Pulmonary artery endothelial cell (primary cell): ENCODE data around the gene MRPL24. TPM values are rescaled to one million over a fixed set of nuclear protein-coding genes. Genes with fewer than 3 reads are reported as not detected.

ENCODE experiments used
- DNase-seq: peaks from one replicate; pipeline ENCODE4 v3.0.0-alpha.2; 2011; ENCODE audit warnings: low read depth, low spot score
- total RNA-seq: library from RNA; depleted of rRNA; stranded (reverse); fragments of >200 nt; gene quantifications from 2 replicates; pipeline ENCODE4 v1.2.3, GENCODE V29; 2014

Gene MRPL24
- total RNA-seq, 1 donor from 2014 or later, result 66.9 TPM

DNA sequence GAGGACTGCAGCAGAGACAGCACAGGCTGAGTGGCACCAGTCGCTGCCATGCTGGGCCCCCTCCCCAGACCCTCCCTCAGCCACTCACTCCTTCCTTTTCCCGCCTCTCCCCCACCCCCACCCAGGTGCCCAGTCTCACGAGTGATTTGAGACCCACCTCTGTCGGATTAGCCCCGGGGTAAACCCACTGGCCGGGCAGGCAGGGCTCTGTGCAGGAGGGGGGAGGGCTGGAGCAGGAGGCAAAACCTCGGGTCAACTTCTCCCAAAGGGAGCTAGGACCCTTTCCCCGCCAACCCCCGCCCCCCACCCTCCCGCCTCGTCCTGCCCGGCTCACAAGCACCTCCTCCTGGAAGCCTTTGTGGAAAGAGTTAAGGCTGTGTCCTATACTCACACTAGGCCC, 3.5 kb upstream of the MRPL24 start:
- no peak for DNase-seq

GRCh38 chr1:156743367-156744302, 2.7 kb upstream of the MRPL24 start:
- no peak for DNase-seq

DNA sequence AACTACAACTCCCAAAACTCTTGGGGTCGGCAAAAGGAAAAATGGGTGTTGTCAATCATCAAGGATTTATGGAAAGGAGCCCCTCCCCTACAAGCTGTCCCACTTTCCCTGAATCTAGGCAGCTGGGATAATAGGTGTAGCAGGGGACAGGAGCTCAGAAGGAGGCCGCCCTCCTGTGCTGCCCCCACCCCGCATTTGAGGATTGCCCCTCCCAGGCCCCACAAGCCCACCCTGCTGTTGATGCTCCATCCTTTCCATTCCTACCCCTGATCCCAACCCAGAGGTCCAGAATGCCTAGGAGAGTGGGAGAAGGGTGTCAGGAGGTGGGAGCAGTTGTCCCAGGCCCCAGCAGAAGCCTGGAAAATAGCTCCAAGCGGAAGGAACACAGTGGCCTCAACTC, 1.9 kb upstream of the MRPL24 start:
- no peak for DNase-seq

DNA sequence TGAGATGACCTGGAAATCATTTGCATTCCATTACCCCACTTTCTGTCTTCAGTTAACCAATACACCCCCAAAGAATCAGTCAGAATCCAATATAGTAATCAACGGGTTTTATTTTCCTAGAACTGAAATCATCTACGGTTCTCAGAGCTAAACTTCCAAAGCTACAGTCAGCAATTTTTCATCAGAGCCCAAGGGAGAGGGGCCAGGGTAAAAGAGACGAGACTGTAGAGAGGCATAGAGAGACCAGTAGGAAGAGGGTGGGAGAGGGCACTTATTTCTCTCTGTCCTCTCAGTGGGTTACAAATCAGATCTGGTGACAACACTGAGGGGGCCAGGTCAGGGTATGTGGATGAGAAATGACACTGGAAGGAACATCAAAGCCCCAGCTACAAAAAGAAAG, 1.1 kb upstream of the MRPL24 start:
- no peak for DNase-seq

GRCh38 chr1:156741481-156741983, 644 bp upstream of the MRPL24 start:
- no peak for DNase-seq

DNA sequence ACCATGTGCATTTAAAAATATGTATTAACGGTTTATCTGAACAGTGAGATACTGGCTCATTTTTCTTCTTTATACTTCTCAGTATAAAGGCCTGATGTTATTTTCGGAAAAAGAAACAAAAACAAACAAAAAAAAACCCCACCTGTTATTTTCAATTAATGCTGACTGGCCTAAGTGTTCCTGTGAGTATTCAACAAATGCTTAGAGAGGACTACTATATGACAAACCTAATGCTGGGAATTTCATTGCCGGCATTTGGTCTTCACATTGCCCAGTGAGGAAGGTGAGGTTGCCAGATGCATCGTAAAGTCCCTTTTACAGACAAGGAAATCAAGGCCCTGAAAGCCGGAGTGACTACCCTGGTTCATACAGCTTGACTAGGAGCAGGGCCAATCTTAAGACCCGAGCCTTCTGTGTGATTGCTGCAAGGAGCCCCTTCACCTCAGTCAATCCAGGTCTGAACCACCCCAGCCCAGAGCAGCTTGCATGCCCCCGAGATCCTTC, 599 bp downstream of the MRPL24 start:
- no peak for DNase-seq

DNA sequence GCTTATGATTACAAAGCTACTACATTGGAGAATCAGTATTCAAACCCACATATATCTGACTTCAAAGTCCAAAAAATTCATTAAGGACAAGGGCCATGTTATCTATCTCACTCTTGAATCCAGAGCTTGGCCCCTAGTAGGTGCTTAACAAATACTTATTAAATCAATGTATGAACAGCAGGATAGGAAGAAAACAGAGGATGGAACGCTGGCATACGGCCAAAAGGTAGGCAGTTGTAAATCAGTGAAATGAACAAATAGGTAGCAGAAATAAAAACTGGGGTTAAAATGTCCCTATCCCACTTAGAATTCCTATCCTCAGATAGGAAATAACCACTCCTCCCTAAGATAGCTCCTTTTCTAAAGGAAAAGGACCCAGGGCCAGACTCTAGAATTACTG, 2.0 kb downstream of the MRPL24 start:
- DNase-seq, result no peak

- DNase-seq, result no peak
Measured at GRCh38 chr1:156738407-156738806, 2.5 kb downstream of the MRPL24 start.

GRCh38 chr1:156733989-156734584, 6.8 kb downstream of the MRPL24 start:
- DNase-seq, result no peak

DNA sequence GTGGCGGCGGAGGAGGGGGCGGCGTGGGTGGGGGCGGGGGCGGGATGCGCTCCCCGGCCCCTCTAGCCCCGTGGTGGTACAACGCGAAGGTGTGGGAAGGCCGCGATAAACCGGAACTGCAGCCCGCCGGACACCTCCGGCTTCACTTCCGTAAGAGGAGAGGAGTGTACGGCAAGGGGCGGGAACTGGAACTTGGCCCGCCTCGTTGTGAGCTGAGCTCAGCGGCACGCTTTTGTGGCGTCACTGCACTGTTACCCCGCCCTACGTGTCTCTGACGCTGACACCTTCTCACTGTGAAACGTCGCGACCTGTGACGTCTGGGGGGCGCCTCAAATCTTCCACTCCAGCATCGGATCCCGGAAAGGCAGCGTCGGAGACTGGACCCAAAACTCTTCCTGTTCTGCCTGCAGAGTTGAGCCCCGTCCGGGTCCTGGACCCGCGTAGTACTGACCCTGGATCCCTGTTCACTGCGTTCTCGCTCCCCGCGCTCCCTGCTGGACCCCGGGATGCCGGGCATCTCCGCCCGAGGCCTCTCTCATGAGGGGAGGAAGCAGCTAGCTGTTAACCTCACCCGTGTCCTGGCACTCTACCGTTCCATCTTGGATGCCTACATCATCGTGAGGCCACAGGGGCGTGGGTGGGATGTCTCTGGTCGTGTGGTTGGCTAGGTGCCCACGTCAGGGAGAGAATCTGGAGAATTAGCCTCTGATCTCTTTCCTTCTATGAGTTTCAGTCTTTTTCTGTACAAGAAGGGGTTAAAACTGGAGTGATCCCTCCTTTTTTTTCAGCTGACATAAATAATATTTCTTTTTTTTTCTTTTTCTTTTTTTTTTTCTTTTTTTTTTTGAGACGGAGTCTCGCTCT, 12.1 kb downstream of the MRPL24 start, which contains the start of gene ISG20L2:
TSS of gene ISG20L2 (minus strand) at position 168 of the 864 bp plus-strand sequence. CDS start 1,114 bp downstream, outside the sequence.
- DNase-seq, result peak; percentile 94

- no peak for DNase-seq
Measured at GRCh38 chr1:156727926-156728598, 12.8 kb downstream of the MRPL24 start, which contains the start of gene METTL25B. TSS of gene METTL25B (plus strand) at chr1:156728469. CDS start at chr1:156729105, 636 bp downstream.

DNA sequence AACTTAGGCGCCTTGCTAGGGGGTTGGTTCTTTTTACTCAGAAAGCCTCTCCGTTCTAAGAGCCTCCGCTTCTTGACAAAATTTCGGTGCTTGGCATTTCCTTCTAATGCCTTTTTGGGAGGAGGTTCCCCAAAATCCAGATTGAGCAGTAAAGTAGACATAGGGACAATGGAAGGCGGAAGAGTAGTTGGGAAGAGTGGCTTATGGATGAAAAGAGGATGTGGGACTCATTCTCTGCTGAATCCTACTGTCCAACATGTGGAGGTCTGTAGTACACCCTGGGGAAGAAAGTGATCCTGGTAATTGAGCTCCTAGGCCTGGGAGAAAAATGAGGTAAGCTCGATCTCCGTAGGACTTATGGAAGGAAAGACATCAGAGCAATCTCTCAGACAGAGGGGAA, 13.4 kb downstream of the MRPL24 start:
- no peak for DNase-seq

DNA sequence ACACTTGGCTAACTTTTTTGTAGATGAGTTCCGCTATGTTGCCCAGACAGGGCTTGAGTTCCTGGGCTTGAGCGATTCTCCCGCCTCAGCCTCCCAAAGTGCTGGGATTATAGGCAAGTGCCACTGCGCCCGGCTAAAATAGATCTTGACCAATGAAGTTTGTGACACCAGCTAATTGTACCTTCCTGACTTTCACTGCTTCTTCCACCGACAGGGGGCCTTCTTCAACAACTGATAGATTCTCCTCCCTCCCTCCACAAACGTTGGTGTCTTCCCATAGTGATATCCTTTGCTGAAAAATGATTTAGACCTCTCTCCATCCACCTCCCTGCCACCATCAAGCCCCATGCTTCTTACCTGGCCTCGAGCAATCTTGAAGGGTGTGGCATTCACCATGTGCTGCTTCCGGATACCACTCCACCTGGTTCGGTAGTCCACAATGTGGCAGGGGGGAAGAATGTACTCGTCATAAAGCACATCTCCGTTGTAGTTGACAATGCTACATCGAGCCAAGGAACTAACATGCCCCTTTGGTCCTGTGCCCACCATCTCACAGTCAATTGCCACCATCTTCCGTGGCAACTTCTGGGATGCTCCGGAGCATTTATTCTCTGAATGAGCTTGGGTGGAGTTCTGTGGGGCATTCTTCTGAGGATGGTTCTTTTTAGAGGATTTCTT, 14.2 kb downstream of the MRPL24 start:
- DNase-seq, result peak; percentile 51

DNA sequence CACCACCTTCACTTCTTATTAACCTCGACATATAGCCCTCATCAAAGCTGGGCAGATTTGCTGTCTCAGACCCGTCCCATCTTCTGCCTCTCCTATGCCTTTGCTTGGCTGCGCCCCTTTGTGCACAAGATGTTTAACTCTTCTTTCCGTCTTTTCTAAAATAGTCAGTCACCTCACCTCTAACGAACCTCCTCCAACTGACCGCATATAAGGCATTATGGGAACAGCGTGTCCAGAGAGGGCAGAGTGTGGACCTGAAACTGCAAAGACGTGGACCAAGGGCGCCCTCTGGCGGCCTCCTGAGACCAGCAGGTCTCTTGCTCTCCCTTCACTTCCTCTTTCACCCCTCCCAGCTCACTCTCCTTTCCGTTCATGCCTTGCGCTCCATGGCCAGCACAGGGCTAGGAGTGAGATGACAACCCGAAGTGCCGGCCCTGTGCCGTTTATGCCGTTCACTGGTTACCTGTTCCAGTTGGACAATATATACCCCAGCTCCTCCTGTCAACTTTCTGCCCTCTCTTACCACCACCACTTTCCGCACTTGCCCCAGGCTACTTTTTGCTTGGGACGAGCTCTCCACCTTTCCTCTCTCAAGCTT, 15.1 kb downstream of the MRPL24 start:
- peak; percentile 59 for DNase-seq

- no peak for DNase-seq
Measured at GRCh38 chr1:156721535-156721934, 19.4 kb downstream of the MRPL24 start.

GRCh38 chr1:156721131-156721530, 19.8 kb downstream of the MRPL24 start:
- DNase-seq, result no peak

GRCh38 chr1:156717351-156717750, 23.5 kb downstream of the MRPL24 start:
- no peak for DNase-seq

- no peak for DNase-seq
Measured at GRCh38 chr1:156714830-156715229, 26.1 kb downstream of the MRPL24 start.

GRCh38 chr1:156712626-156713025, 28.3 kb downstream of the MRPL24 start:
- no peak for DNase-seq
